Neural progenitor cell (in vitro differentiated cells): ENCODE data around the gene VMO1.

Experiments
- CTCF ChIP-seq: fragments of 200-600 bp; sonication (generic); IDR thresholded peaks from 2 replicates; pipeline ENCODE4 v1.5.1; 2017; ENCODE audit warnings: antibody characterized with exemption, mild to moderate bottlenecking
- EZH2 ChIP-seq: fragments of 200-600 bp; sonication (generic); IDR thresholded peaks from 2 replicates; pipeline ENCODE4 v1.6.1; 2017; ENCODE audit warnings: antibody characterized with exemption, mild to moderate bottlenecking, moderate library complexity

DNA sequence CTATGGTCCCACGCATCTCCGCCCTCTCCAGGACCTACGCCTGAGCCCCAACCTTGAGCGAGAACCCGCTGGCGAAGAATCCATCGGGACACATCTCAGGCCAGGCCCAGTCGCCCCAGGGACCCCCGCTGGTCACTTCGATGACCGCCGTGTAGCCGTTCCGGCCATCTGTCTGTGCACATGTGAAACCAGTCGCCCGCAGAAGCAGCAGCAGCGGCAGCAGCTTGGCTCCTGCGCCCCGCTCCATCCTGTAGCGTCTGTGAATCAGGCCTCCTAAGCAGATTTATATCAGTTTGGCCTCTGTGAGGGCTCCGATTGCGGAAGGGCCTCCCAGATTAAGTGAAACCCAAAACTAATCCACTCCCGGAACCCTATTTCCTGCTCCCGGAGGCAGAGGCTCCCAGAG lies at the start of gene VMO1:
- TF ChIP-seq EZH2 (no peak), CTCF (no peak)
